Neuronal stem cell (in vitro differentiated cells): ENCODE measurements around the gene SLC66A2.
A peak's percentile ranks its signal among the peaks of the same experiment; 100 is the strongest.

ENCODE experiments used
- DNase-seq: peaks from one replicate; pipeline ENCODE4 v3.0.0-alpha.2; 2013; ENCODE audit warnings: low spot score
- H2AFZ ChIP-seq: one replicate; pipeline ENCODE4 v1.6.1; 2013; ENCODE audit warnings: mild to moderate bottlenecking, low read length, inconsistent platforms
- H2AK5ac ChIP-seq: 2 replicates; pipeline ENCODE4 v1.6.1; 2013; ENCODE audit warnings: low read depth, mild to moderate bottlenecking, inconsistent platforms, low read length, moderate library complexity, mixed read lengths
- H2BK120ac ChIP-seq: 2 replicates; pipeline ENCODE4 v1.6.1; 2013; ENCODE audit warnings: low read depth, mild to moderate bottlenecking, inconsistent platforms, low read length, moderate library complexity, mixed read lengths
- H2BK12ac ChIP-seq: one replicate; pipeline ENCODE4 v1.6.1; 2013; ENCODE audit warnings: low read length, inconsistent platforms
- H2BK15ac ChIP-seq: 2 replicates; pipeline ENCODE4 v1.6.1; 2013; ENCODE audit warnings: mild to moderate bottlenecking, low read length, inconsistent platforms, mixed read lengths
- H2BK5ac ChIP-seq: one replicate; pipeline ENCODE4 v1.6.1; 2013; ENCODE audit warnings: inconsistent platforms, mild to moderate bottlenecking, low read length, moderate library complexity
- H3K14ac ChIP-seq: one replicate; pipeline ENCODE4 v1.6.1; 2013; ENCODE audit warnings: low read length, inconsistent platforms
- H3K18ac ChIP-seq: 2 replicates; pipeline ENCODE4 v1.6.1; 2013; ENCODE audit warnings: low read length, inconsistent platforms
- H3K23ac ChIP-seq: 2 replicates; pipeline ENCODE4 v1.6.1; 2013; ENCODE audit warnings: low read depth, mild to moderate bottlenecking, mixed read lengths, low read length, inconsistent platforms; ENCODE audit not compliant: poor library complexity
- H3K27ac ChIP-seq: replicated peaks from 3 replicates; pipeline ENCODE4 v1.5.1; 2013; ENCODE audit warnings: low read length, inconsistent platforms
- H3K27me3 ChIP-seq, 3 experiments: 2 replicates each; pipeline ENCODE4 v1.6.1; 2013; ENCODE audit warnings: low read length in 3 of 3, mild to moderate bottlenecking in 2 of 3, inconsistent platforms in 1 of 3, low read depth in 1 of 3, mixed read lengths in 1 of 3, moderate library complexity in 1 of 3; ENCODE audit not compliant: control insufficient read depth in 3 of 3, insufficient read depth in 3 of 3
- H3K36me3 ChIP-seq, 2 donors: replicated peaks in 1 of 2; 2 replicates each; pipeline ENCODE4 v1.6.1; 2013; ENCODE audit warnings: low read length in 2 of 2; ENCODE audit not compliant: control insufficient read depth in 2 of 2, insufficient read depth in 2 of 2
- H3K4ac ChIP-seq: 2 replicates; pipeline ENCODE4 v1.6.1; 2013; ENCODE audit warnings: inconsistent platforms, mild to moderate bottlenecking, low read length, moderate library complexity
- H3K4me1 ChIP-seq, 2 donors: 1 replicate in 1 of 2; 2 replicates in 1 of 2; pipeline ENCODE4 v1.6.1; 2013; ENCODE audit warnings: low read length in 2 of 2, low read depth in 1 of 2; ENCODE audit not compliant: control insufficient read depth in 2 of 2, insufficient read depth in 1 of 2
- H3K4me2 ChIP-seq: one replicate; pipeline ENCODE4 v1.6.1; 2013; ENCODE audit warnings: mild to moderate bottlenecking, low read length, inconsistent platforms; ENCODE audit not compliant: insufficient read depth, poor library complexity, severe bottlenecking
- H3K4me3 ChIP-seq, 2 donors: 2 replicates each; pipeline ENCODE4 v1.5.1; 2013; ENCODE audit warnings: low read length in 2 of 2, mild to moderate bottlenecking in 2 of 2, inconsistent platforms in 1 of 2, moderate library complexity in 1 of 2
- H3K79me1 ChIP-seq: one replicate; pipeline ENCODE4 v1.6.1; 2013; ENCODE audit warnings: low read depth, mild to moderate bottlenecking, inconsistent platforms, low read length, moderate library complexity
- H3K9ac ChIP-seq: one replicate; pipeline ENCODE4 v1.6.1; 2013; ENCODE audit warnings: mild to moderate bottlenecking, low read depth, low read length, inconsistent platforms; ENCODE audit not compliant: poor library complexity
- H3K9me3 ChIP-seq, 2 donors: replicated peaks in 1 of 2; 2 replicates each; pipeline versions ENCODE3 to v1.6.1; 2013; ENCODE audit warnings: low read length in 2 of 2, mild to moderate bottlenecking in 2 of 2, inconsistent platforms in 1 of 2, low read depth in 1 of 2, mixed read lengths in 1 of 2, moderate library complexity in 1 of 2; ENCODE audit not compliant: control insufficient read depth in 2 of 2, insufficient read depth in 1 of 2
- H4K8ac ChIP-seq: one replicate; pipeline ENCODE4 v1.6.1; 2013; ENCODE audit warnings: low read depth, mild to moderate bottlenecking, inconsistent platforms, low read length, moderate library complexity
- H4K91ac ChIP-seq: one replicate; pipeline ENCODE4 v1.6.1; 2013; ENCODE audit warnings: low read length, low read depth, mild to moderate bottlenecking, inconsistent platforms; ENCODE audit not compliant: poor library complexity
- WGBS, 2 donors: extraction: QIAGEN DNeasy Blood & Tissue Kit; methylation state at CpG; one replicate each; pipeline ENCODE4 v1.1.7; 2013; ENCODE audit warnings: missing lambda C conversion rate in 2 of 2, mixed read lengths in 1 of 2; ENCODE audit not compliant: insufficient read length in 2 of 2, insufficient replicate concordance in 1 of 2; ENCODE audit errors: extremely low coverage in 2 of 2; 5-methylcytosine and 5-hydroxymethylcytosine counted together

SLC66A2 gene

DNA sequence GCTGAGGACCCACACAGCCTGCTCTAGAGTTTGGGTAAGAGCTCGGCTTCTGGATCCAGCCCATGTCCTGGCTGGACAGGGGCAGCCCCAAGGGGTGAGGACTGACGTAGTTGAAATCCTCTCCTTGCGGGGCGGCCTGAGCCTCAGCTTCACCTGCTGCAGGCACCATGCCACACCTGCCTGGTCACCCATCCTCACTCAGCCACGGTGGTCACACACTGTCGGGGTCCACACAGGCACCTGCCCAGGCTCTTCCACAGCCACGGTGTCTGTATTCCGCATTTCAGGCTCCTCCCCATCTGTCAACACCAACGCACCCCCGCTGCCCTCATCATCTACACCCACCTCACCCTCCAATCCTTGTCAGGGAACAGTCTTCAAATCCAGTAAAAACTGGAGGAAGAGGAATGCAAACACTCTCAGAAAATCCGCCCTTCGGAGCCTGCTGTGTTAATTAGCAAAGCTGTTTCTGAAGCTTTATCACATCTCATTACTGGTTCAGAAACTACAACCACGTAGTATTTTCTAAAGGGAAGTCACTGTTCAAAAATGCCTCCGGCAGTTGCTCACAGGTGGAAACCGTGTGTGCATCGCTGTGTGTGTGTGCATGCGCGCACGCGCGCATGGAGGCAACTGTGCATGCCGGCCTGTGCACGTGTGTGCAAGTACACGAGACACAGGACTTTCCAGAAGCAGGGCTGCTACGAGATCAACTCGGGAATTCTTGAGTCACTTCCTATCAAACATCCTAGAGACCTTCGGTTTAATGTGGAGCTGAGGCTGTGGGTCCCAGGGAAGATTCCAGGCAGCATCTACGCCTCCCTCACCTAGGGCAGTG is 38.2 kb downstream of the SLC66A2 start:
- no peak overlapping the region for H3K4me3 ChIP-seq
- peaks cover 12 to 22% of the 10 kb centered on the region in 2 donors for H3K9me3 ChIP-seq
- DNase-seq = no peak
- H3K14ac ChIP-seq = peak overlapping the region; percentile 98
- no peak overlapping the region for H3K4me2 ChIP-seq
- H2AK5ac ChIP-seq = peak overlapping the region; percentile 70
- no peak overlapping the region for H2BK12ac ChIP-seq
- no peak overlapping the region for H3K27ac ChIP-seq
- no peak overlapping the region for H3K23ac ChIP-seq
- H3K9ac ChIP-seq = peak overlapping the region; percentile 70
- H2BK15ac ChIP-seq = no peak overlapping the region
- no peak overlapping the region for H4K91ac ChIP-seq
- no peak overlapping the region for H3K4ac ChIP-seq
- WGBS, 2 donors = no CpG with 5 or more reads among the region's 28 CpGs
- no peaks in the 10 kb centered on the region for H3K27me3 ChIP-seq
- peak overlapping the region; percentile 17 for H3K18ac ChIP-seq
- peak overlapping the region; percentile 48 for H4K8ac ChIP-seq
- no peak overlapping the region for H2BK120ac ChIP-seq
- no peak overlapping the region for H2AFZ ChIP-seq
- peaks cover 4 to 54% of the 10 kb centered on the region in 2 donors for H3K36me3 ChIP-seq
- peaks cover 0 to 7% of the 10 kb centered on the region in 2 donors for H3K4me1 ChIP-seq
- peak overlapping the region; percentile 75 for H2BK5ac ChIP-seq
- peaks cover 14% of the 10 kb centered on the region for H3K79me1 ChIP-seq

DNA sequence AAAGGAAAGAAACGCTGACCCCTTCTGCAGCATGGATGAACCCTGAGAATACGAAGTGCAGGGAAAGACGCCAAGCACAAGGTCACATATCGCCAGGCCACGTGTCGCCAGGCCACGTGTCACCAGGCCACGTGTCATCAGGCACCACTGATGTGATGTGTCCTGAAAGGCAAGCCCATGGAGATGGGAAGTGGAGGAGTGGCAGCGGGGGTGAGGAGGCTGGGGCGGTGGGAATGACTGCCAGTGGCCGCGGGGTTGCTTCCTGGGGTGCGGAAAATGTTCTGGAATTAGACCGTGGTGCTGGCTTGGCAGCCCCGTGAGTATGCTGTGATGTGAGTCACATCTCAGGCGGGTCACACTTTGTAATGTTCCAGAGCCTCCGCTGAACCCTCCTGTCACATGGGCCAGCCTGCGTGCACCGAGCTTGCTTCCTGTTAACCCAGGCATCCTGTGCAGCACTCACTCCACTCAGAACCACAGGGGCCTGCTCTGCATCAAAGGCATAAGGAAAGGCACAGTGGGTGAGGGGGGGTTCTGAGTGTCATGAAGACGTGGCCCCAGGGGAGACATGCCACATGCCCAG is 39.0 kb downstream of the SLC66A2 start:
- peaks cover 10 to 20% of the 10 kb centered on the region in 2 donors for H3K9me3 ChIP-seq
- H3K4ac ChIP-seq = no peak overlapping the region
- H2AFZ ChIP-seq = no peak overlapping the region
- no peak overlapping the region for H3K4me3 ChIP-seq
- peaks cover 10% of the 10 kb centered on the region for H3K79me1 ChIP-seq
- H3K27ac ChIP-seq = no peak overlapping the region
- H3K14ac ChIP-seq = peak overlapping the region; percentile 98
- H2BK5ac ChIP-seq = peak overlapping the region; percentile 75
- H3K4me1 ChIP-seq = peaks cover 0 to 7% of the 10 kb centered on the region in 2 donors
- no peak overlapping the region for H3K9ac ChIP-seq
- H3K23ac ChIP-seq = peak overlapping the region; percentile 60
- no peak for DNase-seq
- H2AK5ac ChIP-seq = peak overlapping the region; percentile 70
- no peak overlapping the region for H3K18ac ChIP-seq
- no peak overlapping the region for H4K91ac ChIP-seq
- H3K4me2 ChIP-seq = peak overlapping the region; percentile 40
- no peak overlapping the region for H2BK15ac ChIP-seq
- no peak overlapping the region for H2BK12ac ChIP-seq
- peaks cover 5 to 58% of the 10 kb centered on the region in 2 donors for H3K36me3 ChIP-seq
- H3K27me3 ChIP-seq = no peaks in the 10 kb centered on the region
- WGBS, 2 donors = no CpG with 5 or more reads among the region's 20 CpGs
- H4K8ac ChIP-seq = no peak overlapping the region
- H2BK120ac ChIP-seq = no peak overlapping the region

DNA sequence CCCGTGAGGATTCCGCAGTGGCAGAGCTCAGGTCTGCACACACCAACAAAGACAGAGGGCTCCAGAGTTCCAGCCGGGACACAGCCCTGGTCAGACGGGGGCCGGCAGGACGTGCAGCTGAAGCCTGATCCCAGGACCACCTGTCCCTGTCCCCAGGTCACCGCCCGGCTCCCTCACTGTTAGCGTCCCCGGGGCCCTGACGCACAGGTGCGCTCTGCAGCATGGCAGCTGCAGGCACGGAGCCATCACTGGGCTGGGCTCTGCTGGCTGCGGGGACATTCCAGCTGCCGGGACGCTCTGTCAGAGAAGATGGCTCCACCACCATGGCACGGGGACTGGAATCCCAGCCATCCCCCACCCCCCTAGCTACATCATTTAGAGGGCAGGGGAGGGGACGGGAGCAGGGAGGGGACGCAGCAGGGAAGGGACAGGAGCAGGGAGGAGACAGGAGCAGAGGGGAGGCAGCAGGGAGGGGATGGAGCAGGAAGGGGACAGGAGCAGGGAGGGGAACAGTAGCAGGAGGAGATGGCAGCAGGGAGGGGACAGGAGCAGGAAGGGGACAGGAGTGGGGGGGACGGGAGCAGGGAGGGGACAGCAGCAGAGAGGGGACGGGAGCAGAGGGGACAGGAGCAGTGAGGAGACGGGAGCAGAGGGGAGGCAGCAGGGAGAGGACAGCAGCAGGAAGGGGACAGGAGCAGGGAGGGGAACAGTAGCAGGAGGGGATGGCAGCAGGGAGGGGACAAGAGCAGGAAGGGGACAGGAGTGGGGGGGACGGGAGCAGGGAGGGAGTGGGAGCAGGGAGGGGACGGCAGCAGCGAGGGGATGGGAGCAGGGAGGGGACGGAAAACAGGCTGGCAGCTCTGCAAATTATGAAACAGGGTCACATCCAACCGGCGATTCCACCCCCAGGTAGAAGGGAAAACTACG is 39.8 kb downstream of the SLC66A2 start:
- no peak overlapping the region for H2BK5ac ChIP-seq
- H3K14ac ChIP-seq = peak overlapping the region; percentile 89
- no peak overlapping the region for H3K4ac ChIP-seq
- no peak overlapping the region for H3K27ac ChIP-seq
- H3K4me2 ChIP-seq = peak overlapping the region; percentile 40
- peaks cover 12 to 17% of the 10 kb centered on the region in 2 donors for H3K9me3 ChIP-seq
- no peak overlapping the region for H4K91ac ChIP-seq
- no peak overlapping the region for H4K8ac ChIP-seq
- peak overlapping the region; percentile 63 for H3K18ac ChIP-seq
- peaks cover 8 to 53% of the 10 kb centered on the region in 2 donors for H3K36me3 ChIP-seq
- H2BK120ac ChIP-seq = no peak overlapping the region
- no peak overlapping the region for H2AFZ ChIP-seq
- peak overlapping the region; percentile 6 for H2AK5ac ChIP-seq
- peak overlapping the region; percentile 86 for H3K23ac ChIP-seq
- peaks cover 7% of the 10 kb centered on the region for H3K79me1 ChIP-seq
- no peaks in the 10 kb centered on the region for H3K27me3 ChIP-seq
- DNase-seq = no peak
- no CpG with 5 or more reads among the region's 29 CpGs for WGBS, 2 donors
- peak overlapping the region in 1 of 2 donors; percentile 47 for H3K4me3 ChIP-seq
- H3K4me1 ChIP-seq = peaks cover 0 to 7% of the 10 kb centered on the region in 2 donors
- no peak overlapping the region for H2BK15ac ChIP-seq
- peak overlapping the region; percentile 86 for H2BK12ac ChIP-seq
- peak overlapping the region; percentile 84 for H3K9ac ChIP-seq
